Activated CD4-positive, alpha-beta T cell treated with anti-CD3 and anti-CD28 coated beads, Interleukin-2, amount 10 ng/mL, durations not matched to agents 7 days and 5 days (primary cell): Measurements from ENCODE around the gene CD163. TPM values are rescaled to one million over a fixed set of nuclear protein-coding genes. Genes with fewer than 3 reads are reported as not detected.
A peak's percentile ranks its signal among the peaks of the same experiment; 100 is the strongest.
"Not testable (repeated sequence)": the region's sequence is repeated elsewhere in the genome, so short reads cannot be mapped to it uniquely, and the experiment has no call there.

Experiments used
- CTCF ChIA-PET: fragments of 350-600 bp; sonication (Branson Sonifier 250); formaldehyde crosslinking; loops from one replicate; lab custom pipeline; 2021; ENCODE audit warnings: antibody characterized with exemption; lab: Charles Lee
- POLR2A ChIA-PET: fragments of 350-600 bp; sonication (Branson Sonifier 250); formaldehyde crosslinking; loops from one replicate; lab custom pipeline; 2021; ENCODE audit warnings: antibody characterized with exemption; lab: Charles Lee
- DNase-seq: peaks from one replicate; pipeline ENCODE4 v3.0.0-alpha.2; 2020
- H3K27ac Mint-ChIP-seq: one replicate; pipeline ENCODE4 v1.8.0; 2021; ENCODE audit warnings: mild to moderate bottlenecking, moderate library complexity, mixed read lengths
- H3K27me3 Mint-ChIP-seq: one replicate; pipeline ENCODE4 v1.8.0; 2021; ENCODE audit warnings: mixed read lengths
- H3K36me3 Mint-ChIP-seq: one replicate; pipeline ENCODE4 v1.8.0; 2021; ENCODE audit warnings: low read depth, mixed read lengths
- H3K4me1 Mint-ChIP-seq: one replicate; pipeline ENCODE4 v1.8.0; 2021; ENCODE audit warnings: mixed read lengths
- H3K4me3 Mint-ChIP-seq: one replicate; pipeline ENCODE4 v1.8.0; 2021; ENCODE audit warnings: mild to moderate bottlenecking, moderate library complexity, mixed read lengths
- H3K9me3 Mint-ChIP-seq: one replicate; pipeline ENCODE4 v1.8.0; 2021; ENCODE audit warnings: mixed read lengths
- total RNA-seq, 2 experiments: library from RNA; stranded (reverse); gene quantifications; one replicate each; pipeline ENCODE4 v1.2.3, GENCODE V29; 2021

CD163 gene
- total RNA-seq, 2 experiments from 2014 or later, result not detected

DNA sequence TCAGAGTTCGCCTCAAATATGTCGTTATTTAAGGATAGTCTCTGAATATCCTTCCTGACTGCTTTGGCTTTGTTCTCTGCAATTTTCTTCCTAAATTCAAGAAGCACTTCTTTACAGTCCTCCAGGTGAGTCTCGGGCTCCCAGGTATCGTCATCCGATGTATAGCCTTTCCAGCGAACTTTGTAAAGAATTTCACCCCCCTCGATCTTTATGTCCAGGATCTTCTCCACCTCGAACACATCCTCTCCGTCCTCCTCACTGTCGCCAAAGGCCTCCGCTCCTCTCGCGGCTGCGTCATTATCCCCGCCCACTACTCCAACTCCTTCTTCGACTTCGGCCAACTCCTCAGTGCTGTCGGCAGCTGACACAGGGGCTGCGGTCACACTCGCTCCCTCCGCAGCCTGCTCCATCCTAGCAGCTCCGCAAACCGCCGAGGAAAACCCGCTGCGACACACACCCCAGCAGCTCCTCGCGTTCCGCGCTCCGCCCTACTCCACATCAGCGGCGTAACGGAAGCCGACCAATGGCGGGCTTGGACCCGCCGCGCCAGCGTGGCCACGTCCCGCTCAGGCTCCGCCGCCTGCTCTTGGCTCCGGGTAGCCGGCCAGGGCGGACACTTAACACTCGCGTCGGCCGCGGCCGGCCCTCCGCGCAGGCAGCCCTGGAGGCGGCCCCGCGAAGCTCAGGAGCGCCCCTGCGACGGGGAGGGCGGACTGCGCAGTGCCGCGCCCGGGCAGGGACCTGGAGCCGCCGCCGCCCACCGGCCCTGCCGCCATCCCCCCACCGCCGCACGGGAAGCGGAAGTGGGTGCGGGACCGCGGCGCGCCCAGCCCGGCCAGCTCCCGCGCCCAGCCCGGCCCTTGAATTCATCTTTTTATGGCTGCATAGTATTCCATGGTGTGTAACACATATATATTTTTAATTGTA is 63.7 kb downstream of the CD163 start:
- Mint-ChIP-seq H3K9me3 (no peaks in the 10 kb centered on the region), H3K4me1 (peaks cover 11% of the 10 kb centered on the region), H3K36me3 (no peaks in the 10 kb centered on the region), H3K27me3 (peaks cover 50% of the 10 kb centered on the region), H3K4me3 (peak overlapping the region; percentile 51), H3K27ac (no peak overlapping the region)
- CTCF ChIA-PET, result no interaction called here
- POLR2A ChIA-PET, result no interaction called here
- DNase-seq, result peak; percentile 21

- DNase-seq, result not testable (repeated sequence)
Measured at GRCh38 chr12:7438291-7438995, 65.1 kb downstream of the CD163 start.

GRCh38 chr12:7437494-7437893 is 66.1 kb downstream of the CD163 start:
- H3K9me3 Mint-ChIP-seq, H3K4me3 Mint-ChIP-seq, H3K27ac Mint-ChIP-seq, H3K36me3 Mint-ChIP-seq, DNase-seq: not testable (repeated sequence)
- Mint-ChIP-seq H3K27me3 (peaks cover 38% of the 10 kb centered on the region), H3K4me1 (peaks cover 11% of the 10 kb centered on the region)
- CTCF ChIA-PET, result interaction anchor here (0.6 kb wide), 1 partner anchor 205 kb away, joined by 3 read pairs; no protein-coding TSS in a partner anchor
- POLR2A ChIA-PET, result interaction anchor here (0.6 kb wide), 1 partner anchor 14 kb away, joined by 3 read pairs; no protein-coding TSS in a partner anchor

More at GRCh38 chr12:7438291-7438995, 65.1 kb downstream of the CD163 start:
- H3K9me3 Mint-ChIP-seq, H3K36me3 Mint-ChIP-seq, H3K27ac Mint-ChIP-seq, CTCF ChIA-PET, H3K4me3 Mint-ChIP-seq, POLR2A ChIA-PET: not testable (repeated sequence)
- H3K27me3 Mint-ChIP-seq, result peaks cover 41% of the 10 kb centered on the region
- peaks cover 11% of the 10 kb centered on the region for H3K4me1 Mint-ChIP-seq

DNA sequence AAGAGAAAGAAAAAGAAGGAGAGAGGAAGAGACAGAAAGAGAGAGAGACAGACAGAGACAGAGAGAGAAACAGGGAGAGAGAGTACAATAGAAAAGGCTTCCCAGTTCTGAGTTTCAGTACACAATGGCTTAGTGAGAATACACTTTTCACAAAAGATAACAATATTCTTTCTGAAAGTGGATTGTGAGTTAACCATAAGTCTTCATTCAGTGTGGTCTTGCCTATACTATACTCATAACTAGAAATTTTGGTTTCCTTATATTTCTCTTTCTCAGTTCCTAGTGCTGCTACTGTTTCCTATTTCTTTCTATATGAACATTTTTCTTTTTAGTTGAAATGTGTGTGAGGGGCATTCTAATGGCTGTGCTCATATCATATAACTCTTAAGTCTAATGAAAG is 68.9 kb downstream of the CD163 start:
- peaks cover 5% of the 10 kb centered on the region for H3K4me1 Mint-ChIP-seq
- no peaks in the 10 kb centered on the region for H3K36me3 Mint-ChIP-seq
- CTCF ChIA-PET, result interaction anchor here (0.6 kb wide), 1 partner anchor 285 kb away, joined by 4 read pairs; no protein-coding TSS in a partner anchor
- POLR2A ChIA-PET, result no interaction called here
- no peak overlapping the region for H3K4me3 Mint-ChIP-seq
- no peak overlapping the region for H3K27ac Mint-ChIP-seq
- H3K27me3 Mint-ChIP-seq, result peaks cover 21% of the 10 kb centered on the region
- H3K9me3 Mint-ChIP-seq, result no peaks in the 10 kb centered on the region
- DNase-seq, result no peak

DNA sequence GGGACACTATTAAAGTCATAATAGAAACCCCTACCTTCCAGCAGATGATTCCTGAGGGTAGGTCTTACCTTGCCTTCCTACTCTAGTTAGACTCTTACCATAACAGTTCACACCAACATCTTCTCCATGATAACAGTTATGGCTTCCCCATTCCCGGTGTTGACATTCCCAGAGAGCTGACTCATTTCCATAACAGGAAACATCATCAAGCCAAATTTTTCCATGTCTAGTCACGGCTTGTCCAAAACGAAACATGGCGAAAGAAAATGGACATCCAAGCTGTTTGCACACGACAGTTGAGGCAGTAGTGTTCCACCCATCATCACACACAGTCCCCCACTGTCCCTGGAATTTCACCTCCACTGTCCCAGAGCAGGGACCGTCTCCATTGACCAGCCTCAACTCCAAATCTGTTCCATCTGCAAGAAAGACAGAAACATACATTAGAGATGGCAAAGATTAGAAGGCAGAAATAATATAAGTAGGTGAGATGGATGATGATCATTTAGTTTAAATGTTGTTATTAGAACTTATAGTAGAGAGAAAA is 70.2 kb downstream of the CD163 start:
- Mint-ChIP-seq H3K9me3 (no peaks in the 10 kb centered on the region), H3K36me3 (no peaks in the 10 kb centered on the region), H3K27ac (no peak overlapping the region), H3K4me1 (no peaks in the 10 kb centered on the region), H3K27me3 (peaks cover 15% of the 10 kb centered on the region), H3K4me3 (no peak overlapping the region)
- no peak for DNase-seq
- POLR2A ChIA-PET, result no interaction called here
- CTCF ChIA-PET, result no interaction called here

- Mint-ChIP-seq H3K4me3 (no peak overlapping the region), H3K36me3 (no peaks in the 10 kb centered on the region), H3K27ac (no peak overlapping the region), H3K27me3 (peaks cover 10% of the 10 kb centered on the region), H3K4me1 (no peaks in the 10 kb centered on the region), H3K9me3 (no peaks in the 10 kb centered on the region)
- CTCF ChIA-PET, result no interaction called here
- POLR2A ChIA-PET, result no interaction called here
- no peak for DNase-seq
Measured at GRCh38 chr12:7431993-7432685, 71.4 kb downstream of the CD163 start.

Other genes starting within 250 kb of the CD163 start
- gene ACSM4, start 199.7 kb downstream of the CD163 start, total RNA-seq, result not detected
- not detected for gene CD163L1, start 59.6 kb downstream of the CD163 start, total RNA-seq
- not detected for gene APOBEC1, start 162.1 kb upstream of the CD163 start, total RNA-seq
- not detected for gene GDF3, start 192.0 kb upstream of the CD163 start, total RNA-seq
- not detected for gene DPPA3, start 207.7 kb upstream of the CD163 start, total RNA-seq
- gene CLEC4C, start 243.6 kb upstream of the CD163 start, total RNA-seq, result not detected